ENCODE results near the gene TTLL8.

DNA sequence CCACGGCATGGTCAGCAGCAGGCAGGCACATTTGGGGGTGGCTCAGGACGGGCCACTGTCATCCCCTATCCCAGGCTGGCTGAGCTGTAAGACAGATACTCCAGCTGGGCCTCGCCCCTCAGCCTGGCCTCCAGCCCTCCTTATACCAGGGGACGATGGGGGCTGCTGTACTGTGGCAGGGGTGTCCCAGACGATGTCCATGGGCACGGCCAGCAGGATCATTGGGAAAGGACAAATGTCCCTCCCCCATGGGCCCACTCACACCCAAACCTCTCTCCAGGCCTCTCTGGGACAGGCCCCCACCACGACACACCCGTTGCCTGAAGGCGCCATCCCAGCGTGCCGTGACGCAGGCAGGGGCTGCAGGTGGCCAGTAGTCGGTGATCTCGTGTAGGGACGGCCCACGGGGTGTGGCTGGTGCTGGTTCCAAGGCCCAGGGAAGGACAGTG is 44.0 kb downstream of the TTLL8 start:
- TF ChIP-seq EZH2 (IDR thresholded peaks at IDR 0.05; ENCODE audit: low read length, missing control alignments): no peak
- TF ChIP-seq, protein P1, sequence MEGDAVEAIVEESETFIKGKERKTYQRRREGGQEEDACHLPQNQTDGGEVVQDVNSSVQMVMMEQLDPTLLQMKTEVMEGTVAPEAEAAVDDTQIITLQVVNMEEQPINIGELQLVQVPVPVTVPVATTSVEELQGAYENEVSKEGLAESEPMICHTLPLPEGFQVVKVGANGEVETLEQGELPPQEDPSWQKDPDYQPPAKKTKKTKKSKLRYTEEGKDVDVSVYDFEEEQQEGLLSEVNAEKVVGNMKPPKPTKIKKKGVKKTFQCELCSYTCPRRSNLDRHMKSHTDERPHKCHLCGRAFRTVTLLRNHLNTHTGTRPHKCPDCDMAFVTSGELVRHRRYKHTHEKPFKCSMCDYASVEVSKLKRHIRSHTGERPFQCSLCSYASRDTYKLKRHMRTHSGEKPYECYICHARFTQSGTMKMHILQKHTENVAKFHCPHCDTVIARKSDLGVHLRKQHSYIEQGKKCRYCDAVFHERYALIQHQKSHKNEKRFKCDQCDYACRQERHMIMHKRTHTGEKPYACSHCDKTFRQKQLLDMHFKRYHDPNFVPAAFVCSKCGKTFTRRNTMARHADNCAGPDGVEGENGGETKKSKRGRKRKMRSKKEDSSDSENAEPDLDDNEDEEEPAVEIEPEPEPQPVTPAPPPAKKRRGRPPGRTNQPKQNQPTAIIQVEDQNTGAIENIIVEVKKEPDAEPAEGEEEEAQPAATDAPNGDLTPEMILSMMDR (conservative IDR thresholded peaks at IDR 0.05 in 1 of 2, IDR thresholded peaks at IDR 0.05 in 1 of 2; ENCODE audit: low read depth in 1 of 2, low read length in 2 of 2): no peak

Data from fibroblast of lung (primary cell).